ENCODE data around the gene SNX7.

Gene SNX7

DNA sequence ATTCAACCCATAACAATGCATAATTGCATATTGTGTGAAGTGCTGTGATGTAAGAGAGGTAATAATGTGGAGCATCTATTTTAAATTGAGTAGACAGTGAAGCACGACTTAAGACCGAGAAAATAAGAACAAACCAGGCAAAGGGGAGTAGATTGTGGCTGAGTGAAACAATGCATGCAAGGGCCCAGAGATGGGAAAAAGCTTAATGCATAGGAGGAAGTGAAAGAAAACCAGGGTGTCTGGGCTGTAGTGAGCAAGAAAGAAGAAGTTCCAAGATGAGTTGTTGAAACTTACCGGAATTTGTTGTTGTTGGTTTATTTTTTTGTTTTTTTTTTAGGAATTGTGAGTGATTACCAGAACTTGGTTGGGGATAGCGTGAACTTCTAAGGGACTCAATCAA lies 104.7 kb downstream of the SNX7 start:
- peak; percentile 41 for DNase-seq (ENCODE audit: low spot score)

- no peak for DNase-seq (ENCODE audit: low spot score)
These were observed 107.6 kb downstream of the SNX7 start for GRCh38 chr1:98769162-98769561.

- no peak for DNase-seq (ENCODE audit: low spot score)
These were observed 120.4 kb downstream of the SNX7 start for GRCh38 chr1:98781906-98782305.

- DNase-seq (ENCODE audit: low spot score) = no peak
These were observed 122.3 kb downstream of the SNX7 start for GRCh38 chr1:98783821-98784220.

DNA sequence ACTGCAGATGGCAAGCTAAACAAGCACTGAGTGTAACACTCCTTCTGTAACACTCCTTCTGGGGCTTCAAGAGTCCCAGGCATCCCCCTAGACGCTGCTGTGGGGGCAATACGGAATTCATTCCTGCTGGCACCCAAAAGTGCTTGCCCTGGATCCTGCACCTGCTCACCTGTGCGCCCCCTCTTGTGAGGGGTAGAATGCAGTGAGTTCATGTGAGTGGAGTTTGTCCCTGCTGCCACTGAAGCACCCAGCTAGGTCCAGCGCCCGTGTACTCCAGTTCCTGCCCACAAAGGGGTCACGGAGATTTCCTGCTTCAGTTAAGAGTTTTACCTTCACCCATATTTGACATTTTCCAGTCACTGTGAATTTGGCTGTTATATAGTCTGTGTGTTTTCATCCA lies 130.0 kb downstream of the SNX7 start:
- DNase-seq (ENCODE audit: low spot score) = no peak

DNA sequence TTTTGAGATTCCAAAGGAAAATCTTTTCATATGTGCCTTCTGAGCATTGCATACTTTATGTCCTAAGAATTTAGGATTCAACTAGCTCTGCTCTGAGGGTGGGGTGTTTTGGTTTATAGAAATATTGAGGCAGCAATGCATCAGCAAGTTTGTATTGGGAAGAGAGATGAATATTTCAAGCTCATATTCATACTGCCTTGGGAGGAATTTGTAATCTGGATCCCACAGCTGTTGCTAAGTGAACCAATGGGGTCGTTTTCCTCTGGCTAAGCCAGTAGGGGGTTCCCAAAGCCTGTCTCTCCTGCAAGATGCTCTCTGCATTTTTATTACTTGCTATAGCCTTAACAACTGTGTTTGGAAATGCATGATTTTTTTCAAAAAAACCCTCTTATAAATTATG lies 130.6 kb downstream of the SNX7 start:
- no peak for DNase-seq (ENCODE audit: low spot score)

GRCh38 chr1:98793136-98793535 lies 131.6 kb downstream of the SNX7 start:
- no peak for DNase-seq (ENCODE audit: low spot score)

GRCh38 chr1:98794196-98794886 lies 132.8 kb downstream of the SNX7 start:
- peak; percentile 82 for DNase-seq (ENCODE audit: low spot score)

DNA sequence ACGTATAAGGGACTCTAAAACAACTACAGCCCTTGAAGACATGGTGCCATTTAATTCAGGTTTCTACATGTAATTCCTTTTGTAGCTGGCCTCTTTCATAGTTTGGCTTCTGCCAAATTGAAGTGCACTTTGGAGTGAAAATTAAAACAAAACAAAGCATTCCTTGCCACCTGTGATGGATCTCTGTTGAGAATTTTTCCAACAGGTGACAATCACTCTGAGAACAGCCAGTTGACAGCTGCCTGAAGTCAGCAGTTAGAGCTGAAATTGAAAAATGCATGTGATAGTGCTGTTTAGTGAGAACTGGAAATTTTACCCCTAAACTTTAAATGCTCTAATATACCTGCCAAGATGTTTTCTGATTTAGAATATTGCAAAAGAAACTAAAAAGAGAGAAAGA lies 134.5 kb downstream of the SNX7 start:
- no peak for DNase-seq (ENCODE audit: low spot score)

- no peak for DNase-seq (ENCODE audit: low spot score)
These were observed 136.0 kb downstream of the SNX7 start for GRCh38 chr1:98797506-98797905.

Data from NAMALWA (cell line).